NK-92 (cell line): ENCODE results near the gene KBTBD12.
"Not testable (repeated sequence)": the region's sequence is repeated elsewhere in the genome, so short reads cannot be mapped to it uniquely, and the experiment has no call there.

Experiments
- DNase-seq: peaks from one replicate; lab custom pipeline; 2025; ENCODE audit not compliant: unreplicated experiment; lab: John Stamatoyannopoulos, UW

The KBTBD12 gene

DNA sequence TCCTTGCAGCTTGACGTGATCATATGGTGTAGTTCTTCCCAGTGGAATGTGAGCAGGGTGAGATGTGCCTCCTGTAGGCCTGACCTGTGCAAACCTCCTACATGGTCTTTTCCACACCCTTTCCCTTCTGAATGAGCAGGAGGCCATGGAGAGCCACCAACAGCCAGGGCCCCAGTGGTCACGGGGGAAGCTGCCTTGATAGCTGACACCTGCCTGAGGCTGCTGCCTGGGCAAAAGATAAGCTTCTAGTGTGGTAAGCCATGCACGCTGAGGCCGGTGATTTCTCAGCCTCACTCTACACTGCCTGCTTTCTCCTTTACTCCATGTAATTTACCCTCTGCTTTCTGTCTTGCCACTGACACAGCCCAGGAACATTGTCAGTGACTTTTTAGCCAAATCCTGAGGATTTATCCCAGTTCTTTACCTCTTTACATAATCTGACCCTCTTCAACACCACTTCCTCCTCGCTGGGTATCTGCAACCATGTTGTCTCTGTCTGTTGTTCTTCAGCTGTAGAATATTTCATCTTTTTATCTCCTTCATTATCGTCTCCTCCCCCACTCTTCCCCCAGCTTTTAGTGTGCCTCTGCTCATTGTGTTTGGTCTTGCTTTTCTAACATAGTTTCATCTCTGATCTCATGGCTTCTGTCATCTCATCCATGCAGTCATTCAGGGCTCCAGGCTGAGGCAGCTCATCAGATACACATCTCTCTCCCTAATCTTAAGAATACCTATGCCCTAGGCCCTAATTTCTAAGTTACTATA lies 11.2 kb upstream of the KBTBD12 start:
- no peak for DNase-seq

DNA sequence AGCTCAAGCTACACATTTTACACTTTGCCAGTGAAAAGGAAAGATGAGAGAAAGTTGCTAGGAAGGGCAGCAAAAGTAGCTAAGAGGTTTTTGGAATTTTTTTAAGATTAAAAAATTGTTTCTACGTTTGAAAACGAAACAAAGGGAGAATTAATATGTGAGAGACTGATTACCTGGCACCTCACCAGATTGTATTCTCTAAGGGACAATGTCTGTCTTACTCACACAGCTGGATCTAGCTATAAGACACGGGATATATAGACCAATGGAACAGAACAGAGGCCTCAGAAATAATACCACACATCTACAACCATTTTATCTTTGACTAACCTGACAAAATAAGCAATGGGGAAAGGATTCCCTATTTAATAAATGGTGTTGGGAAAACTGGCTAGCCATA lies 9.5 kb upstream of the KBTBD12 start:
- no peak for DNase-seq

DNA sequence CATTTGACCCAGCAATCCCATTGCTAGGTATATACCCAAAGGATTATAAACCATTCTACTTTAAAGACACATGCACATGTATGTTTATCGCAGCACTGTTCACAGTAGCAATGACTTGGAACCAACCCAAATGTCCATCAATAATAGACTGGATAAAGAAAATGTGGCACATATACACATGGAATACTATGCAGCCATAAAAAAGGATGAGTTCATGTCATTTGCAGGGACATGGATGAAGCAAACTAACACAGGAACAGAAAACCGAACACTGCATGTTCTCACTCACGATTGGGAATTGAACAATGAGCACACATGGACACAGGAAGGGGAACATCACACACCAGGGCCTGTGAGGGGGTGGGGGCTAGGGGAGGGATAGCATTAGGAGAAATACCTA lies 8.4 kb upstream of the KBTBD12 start:
- DNase-seq, result not testable (repeated sequence)

DNA sequence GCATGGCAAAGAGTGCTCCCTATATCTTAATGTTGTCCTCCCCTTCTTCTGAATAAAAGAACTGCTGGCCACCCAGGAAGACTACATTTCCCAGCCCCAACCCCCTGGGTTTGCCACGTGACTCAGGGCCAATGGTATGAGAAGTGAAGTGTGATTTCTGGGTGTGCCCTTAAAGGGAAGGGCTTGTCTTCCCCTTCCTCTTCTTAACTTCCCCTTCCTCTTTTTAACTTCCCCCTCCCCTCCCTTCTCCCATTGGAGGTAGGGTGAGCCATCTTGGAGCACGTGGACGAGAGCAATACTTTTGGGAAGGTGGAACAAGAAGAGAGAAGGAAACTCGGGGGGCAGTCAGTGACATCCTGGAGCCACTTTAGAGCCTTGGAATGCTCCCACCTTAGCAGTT lies 6.8 kb upstream of the KBTBD12 start:
- no peak for DNase-seq

DNA sequence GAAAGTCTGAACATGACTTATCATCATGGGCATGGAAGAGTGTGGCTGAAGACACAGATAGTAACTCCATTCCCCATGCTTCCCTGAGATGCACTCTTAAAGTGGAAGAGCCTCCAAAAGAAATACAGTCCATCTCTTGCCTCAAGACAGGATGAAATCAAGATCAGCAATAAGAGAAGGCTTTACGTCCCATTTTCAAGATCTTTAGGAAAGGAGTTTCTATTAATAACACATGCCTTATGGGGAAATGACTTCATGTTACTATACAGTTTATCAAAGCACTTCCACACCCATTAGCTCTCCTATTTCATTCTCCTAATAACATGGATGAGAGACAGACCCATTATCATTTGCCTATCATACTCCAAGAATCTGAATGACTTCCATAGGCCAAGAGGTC lies 6.1 kb upstream of the KBTBD12 start:
- no peak for DNase-seq

DNA sequence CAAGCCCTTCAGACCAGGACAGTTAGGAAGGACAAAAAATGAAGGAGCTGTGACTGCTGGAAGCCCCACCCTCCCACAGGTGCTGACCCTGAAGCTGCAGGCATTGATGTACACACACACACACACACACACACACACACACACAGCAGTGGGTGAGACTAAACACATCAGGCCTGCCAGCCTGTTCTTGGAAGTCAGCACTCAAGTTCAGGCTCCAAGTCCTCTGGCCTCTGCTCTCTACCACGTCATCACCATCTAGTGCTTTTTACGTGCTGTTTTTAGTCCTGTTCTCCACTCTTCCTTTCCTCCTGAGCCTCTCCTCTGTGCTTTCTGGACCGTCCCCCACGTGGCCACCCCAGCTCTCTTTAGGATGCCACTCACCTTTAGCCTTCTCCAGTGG lies 5.4 kb upstream of the KBTBD12 start:
- no peak for DNase-seq

DNA sequence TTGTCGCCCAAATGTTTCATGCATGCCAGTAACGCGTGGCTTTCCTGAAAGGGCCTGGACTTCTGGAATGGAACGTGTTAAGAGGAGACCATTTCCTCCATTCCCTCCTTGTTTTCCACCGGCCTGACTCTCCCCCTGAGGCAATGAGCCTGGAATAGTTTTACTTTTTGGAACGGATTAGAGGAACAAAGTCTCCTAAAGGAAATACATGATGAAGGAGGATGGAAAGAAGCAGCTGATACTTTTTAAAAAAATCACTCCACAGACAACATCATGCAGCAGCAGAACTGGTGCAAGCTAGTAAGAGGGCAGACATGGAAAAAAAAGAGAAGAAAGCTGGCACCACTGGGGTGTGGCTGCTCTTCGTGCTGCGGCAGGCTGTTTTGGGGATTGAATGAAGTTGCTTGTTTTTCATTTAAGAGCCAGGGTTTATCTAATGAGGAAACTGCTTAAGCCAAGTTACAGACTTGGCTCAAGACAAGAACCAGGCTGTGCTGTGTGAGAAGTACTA lies 3.6 kb upstream of the KBTBD12 start:
- DNase-seq, result no peak

DNA sequence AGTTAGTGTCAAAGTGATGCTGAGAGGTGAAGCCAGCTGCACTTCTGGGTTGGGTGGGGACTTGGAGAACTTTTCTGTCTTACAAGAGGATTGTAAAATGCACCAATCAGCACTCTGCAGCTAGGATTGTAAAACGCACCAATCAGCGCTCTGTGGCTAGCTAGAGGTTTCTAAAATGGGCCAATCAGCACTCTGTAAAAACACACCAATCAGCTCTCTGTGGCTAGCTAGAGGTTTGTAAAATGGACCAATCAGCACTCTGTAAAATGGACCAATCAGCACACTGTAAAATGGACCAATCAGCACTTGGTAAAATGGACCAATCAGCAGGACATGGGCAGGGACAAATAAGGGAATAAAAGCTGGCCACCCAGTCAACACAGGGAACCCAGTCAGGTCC lies 1.2 kb upstream of the KBTBD12 start:
- DNase-seq, result not testable (repeated sequence)

DNA sequence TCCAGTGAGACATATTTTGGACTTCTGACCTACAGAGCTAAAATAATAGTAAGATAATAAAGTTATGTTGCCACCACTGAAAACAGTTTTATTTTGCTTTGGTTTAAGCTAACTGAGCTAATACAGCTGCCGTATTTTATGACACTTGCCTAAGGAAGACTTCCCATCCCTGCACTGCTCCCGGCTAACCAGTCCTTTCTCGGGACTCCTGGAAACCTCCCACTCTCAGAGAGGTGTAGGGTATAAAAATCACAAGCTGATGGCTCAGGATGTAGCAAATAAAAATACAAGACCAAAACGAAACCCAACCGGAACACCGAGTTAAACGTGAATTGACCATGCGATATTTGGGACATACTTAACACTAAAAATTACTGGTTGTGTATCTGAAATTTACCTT lies 448 bp upstream of the KBTBD12 start:
- no peak for DNase-seq

DNA sequence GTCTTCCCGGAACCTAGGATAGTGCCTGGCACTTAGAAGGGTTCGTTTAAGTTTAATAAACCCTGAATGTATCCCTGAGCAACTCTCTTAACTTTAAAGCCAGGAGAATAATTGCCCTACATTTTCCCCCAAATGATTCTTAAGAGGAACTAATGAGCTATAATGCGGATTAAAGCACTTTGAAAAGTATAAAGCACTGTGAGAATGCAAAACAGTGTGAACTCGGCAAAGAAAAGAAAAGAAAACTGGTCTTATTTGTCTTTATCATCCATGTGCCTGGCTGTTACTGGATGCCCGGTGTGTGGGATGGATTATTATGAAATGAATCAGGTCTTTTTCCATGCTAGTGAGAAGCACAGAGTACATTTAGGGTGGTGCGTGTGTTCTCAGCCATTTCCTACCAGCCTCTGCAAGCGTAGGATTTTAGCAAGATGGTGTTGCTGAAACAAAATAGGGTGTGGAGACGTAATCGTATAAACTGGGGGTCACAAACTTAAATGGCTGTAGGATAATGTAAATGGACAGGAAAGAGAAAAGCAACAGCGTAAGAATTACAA lies 983 bp downstream of the KBTBD12 start:
- DNase-seq, result no peak

DNA sequence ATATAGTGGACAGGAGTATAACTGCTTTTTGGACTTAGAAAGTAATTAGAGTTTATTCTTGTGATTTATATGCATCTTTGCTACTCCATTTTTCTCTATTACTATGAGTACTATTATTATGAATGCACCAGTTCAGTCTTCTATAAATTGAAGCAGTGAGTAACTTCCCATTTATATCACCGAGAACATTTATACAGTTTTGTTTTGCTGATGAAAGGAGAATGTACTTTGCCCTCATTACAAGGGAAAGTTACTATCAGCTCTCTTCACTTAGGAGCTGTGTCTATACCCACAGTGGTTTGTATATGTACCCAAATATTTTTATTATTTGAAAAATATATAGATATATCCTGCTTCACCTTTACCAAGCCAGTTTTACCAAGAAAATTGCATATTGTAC lies 5.7 kb downstream of the KBTBD12 start:
- DNase-seq, result no peak

DNA sequence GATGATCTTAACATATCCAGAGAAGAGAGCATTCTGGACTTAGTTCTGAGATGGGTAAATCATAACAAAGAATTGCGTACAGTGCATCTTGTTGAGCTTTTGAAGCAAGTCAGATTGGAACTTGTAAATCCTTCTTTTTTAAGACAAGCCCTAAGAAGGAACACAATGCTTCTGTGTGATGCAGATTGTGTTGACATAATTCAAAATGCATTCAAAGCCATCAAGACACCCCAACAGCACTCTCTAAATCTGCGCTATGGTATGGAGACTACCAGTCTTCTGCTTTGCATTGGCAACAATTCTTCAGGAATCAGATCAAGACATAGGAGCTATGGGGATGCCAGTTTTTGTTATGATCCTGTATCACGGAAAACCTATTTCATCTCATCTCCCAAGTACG lies 8.6 kb downstream of the KBTBD12 start:
- DNase-seq, result no peak

DNA sequence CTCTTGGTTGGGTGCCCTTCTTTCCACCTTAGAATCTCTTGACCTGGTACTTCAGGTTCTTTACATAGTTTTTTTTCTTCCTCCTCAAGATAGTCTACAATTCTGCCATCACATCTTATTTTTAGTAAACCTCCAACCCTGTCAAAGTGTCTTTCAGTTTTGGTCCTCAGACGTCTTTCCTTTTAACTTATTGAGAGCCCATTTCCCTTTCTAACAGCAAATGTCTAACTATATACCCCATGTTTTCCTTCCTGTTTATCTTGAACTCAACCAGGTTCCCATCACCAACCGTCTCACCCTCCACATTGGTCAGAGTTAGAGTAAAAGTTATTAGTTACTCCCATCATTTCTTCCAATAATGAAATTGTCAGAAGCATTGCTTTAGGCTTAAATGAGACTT lies 10.4 kb downstream of the KBTBD12 start:
- DNase-seq, result no peak

DNA sequence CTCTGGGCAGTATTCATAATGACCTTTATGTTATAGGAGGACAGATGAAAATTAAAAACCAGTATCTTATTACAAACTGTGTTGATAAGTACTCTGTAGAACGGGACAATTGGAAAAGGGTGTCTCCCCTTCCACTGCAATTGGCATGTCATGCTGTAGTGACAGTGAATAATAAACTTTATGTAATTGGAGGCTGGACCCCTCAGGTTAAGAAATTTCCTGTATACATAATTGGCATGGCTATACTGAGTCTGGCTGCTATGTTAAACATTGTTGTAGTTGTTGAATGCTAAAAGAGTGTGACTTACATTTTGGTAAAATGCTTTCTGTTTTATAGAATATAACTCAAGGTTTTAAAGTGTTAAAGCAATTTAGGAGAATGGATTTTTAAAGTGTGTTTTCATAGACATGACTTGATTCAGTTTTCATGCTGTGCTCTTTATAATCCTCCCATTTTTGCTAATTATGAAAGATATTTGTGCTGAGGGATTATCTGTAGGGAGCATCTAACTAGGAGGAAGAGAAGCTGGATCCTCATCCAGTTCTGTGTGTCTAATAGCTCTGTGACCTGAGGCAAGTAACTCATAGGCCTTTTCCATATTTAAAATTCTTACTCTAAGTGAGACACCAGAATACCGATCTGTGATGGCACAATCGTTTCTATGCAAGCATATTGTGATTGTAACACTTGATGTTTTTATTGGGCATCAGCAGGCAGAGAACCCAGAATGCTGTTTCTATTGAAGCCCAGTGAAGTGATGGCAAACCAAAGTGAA lies 13.0 kb downstream of the KBTBD12 start:
- no peak for DNase-seq

DNA sequence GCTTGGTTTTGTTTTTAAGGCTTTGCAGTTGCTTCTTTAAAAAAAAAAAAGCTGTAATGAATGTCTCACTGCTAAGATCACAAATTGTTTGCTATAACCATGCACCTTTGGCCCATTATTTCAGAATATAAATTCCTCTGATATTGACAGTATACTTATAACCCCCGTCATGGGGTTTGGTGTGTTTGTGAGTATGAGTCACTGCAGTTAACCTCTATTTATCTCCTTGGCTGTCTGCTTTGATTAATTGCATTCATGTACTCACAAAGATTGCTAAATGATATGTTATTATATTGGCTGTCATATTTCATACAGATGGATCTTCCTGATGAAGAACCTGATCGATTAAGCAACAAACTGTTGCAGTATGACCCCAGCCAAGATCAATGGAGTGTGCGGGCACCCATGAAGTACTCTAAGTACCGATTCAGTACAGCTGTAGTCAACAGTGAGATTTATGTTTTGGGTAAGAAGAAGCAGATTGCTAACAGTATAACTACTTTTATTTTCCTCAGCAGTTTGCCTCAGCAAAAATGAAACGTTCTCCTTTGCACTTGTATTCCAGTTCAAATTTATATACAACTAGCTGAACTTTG lies 14.9 kb downstream of the KBTBD12 start:
- DNase-seq, result no peak

DNA sequence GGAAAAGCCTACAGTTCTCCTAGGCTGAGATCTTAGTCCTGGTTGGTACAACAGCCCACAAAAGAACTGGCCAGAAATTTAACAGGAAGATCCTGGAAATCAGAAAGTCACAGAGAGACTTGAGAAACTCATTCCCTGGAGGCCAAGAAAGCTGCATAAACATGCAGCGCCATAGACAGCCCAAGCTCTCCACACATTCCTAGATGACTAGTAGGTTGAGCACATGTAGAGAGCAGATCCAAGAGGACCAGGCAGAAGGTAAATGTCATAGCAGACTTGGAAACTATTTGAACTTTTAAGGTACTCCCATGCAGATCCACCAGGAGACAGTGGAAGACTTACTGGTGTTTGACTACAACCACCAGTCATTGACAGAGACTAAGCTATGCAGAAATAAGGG lies 18.4 kb downstream of the KBTBD12 start:
- DNase-seq, result no peak

DNA sequence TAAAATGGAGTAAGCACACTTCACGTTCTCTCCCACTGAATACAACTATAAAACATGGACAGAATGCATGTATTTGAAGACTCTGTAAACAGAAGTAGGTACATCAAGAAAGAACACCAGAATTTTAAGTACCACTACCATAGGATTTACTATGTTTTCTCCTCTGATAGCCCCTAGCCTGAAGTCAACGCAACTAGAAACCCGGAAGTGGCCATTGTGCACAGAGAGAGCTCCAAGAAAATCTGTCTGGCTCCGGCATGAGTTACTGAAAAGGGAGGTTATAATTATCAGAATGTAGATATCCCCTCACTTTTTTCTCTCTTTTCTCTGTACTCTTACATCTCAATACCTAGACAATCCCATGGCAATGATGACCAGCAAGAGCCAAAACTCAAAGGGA lies 23.8 kb downstream of the KBTBD12 start:
- DNase-seq, result no peak

DNA sequence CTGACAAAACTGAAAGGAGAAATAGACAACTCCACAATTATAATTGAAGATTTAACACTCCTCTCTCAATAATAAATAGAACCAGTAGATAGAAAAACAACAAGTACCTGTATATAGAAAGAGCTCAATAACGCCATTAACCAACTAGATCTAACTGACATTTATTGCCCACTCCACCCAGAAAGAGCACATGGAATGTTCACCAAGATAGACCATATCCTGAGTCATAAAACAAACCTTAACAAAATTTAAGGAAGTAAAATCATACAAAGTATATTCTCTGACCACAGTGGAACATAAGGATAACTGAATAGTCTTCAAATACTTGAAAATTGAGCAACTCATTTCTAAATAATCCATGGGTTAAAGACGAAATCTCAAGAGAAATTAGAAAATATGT lies 25.1 kb downstream of the KBTBD12 start:
- DNase-seq, result no peak

DNA sequence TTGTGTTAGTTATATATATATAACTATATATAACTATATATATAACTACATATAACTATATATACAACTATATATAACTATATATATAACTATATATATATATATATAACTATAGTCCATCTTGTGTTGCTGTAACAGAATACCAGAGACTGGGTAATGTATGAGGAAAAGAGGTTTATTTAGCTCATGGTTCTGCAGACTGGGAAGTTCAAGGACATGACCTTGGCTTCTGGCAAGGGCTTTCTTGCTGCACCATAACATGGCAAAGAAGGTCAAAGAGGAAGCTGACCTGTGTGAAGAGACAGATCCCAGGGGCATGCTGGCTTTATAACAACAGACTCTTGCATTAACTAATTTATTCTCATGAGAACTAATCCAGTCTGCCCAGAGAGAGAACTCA lies 27.6 kb downstream of the KBTBD12 start:
- DNase-seq, result no peak

DNA sequence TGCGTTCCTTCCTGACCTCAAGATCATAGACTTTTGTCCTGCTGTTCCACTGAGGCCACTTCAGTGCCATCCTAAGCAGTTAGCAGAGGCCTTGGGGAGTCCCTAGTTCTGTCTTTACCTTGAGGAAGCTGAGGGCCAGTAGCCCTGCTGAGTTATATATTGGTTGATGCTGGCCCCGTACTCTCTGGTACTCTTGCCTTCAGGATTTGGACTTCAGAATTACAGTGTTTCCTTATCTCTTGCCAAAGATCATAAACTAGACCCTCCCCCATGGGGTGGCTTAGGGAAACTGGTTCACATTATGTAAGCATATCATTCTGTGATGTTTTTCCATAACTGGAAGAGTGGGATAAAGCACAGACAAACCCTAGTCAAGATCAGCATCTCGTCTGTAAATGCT lies 33.2 kb downstream of the KBTBD12 start:
- no peak for DNase-seq

DNA sequence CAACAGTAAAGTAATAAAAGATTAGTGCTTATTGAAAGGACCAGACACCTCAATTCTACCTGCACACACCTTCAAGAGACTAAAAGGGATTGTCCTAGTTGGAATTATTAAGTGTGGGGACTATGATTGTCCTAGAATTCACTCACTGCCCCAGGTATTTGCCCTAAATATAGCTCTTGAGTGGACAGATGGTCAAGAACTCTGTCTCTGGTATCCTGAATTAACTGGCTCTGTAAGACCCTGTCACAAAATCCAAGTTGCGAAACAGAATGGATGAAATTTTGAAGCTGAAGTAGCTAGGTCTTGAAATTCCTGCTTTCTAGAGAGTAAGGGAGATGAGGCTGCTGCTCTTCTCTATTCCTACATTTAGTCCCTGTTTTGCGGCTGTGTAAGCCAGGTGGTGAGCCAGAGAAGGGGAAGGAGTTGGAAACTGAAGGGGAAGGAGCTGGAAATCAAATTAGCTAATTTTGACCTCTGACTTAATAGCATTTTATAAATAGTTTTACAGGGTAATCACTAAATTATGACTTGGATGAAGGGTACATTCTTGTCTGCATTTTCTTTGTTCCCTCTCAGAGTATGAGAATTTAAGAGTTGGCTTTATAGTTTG lies 34.5 kb downstream of the KBTBD12 start:
- no peak for DNase-seq
